PC-3 (cell line): ENCODE results near the gene SPDYE3.
"Not testable (repeated sequence)": the region's sequence is repeated elsewhere in the genome, so short reads cannot be mapped to it uniquely, and the experiment has no call there.

Source experiments
- CTCF ChIP-seq: fragments of 300-600 bp; sonication (generic); conservative IDR thresholded peaks from 2 replicates; pipeline ENCODE4 v1.5.1; 2017; ENCODE audit warnings: antibody characterized with exemption, low read depth, mild to moderate bottlenecking, low read length
- EZH2 ChIP-seq: fragments of 300-600 bp; sonication (generic); IDR thresholded peaks from one replicate; pipeline ENCODE4 v1.6.1; 2017; ENCODE audit warnings: antibody characterized with exemption, mild to moderate bottlenecking, low read length; ENCODE audit not compliant: unreplicated experiment

GRCh38 chr7:100307402-100307801, at the start of gene SPDYE3:
- TF ChIP-seq CTCF, EZH2: not testable (repeated sequence)
